Smooth muscle cell (in vitro differentiated cells): ENCODE measurements around the gene FTSJ1. TPM values are rescaled to one million over a fixed set of nuclear protein-coding genes. Genes with fewer than 3 reads are reported as not detected.

Source experiments
- DNase-seq: peaks from one replicate; lab custom pipeline; 2025; ENCODE audit not compliant: unreplicated experiment; lab: John Stamatoyannopoulos, UW
- H2AFZ ChIP-seq: fragments of 200-600 bp; sonication (generic); 2 replicates; pipeline ENCODE4 v1.6.0; 2016; ENCODE audit warnings: antibody characterized with exemption, low read depth, mild to moderate bottlenecking
- H3F3A ChIP-seq: fragments of 200-600 bp; sonication (generic); 2 replicates; pipeline ENCODE4 v1.6.0; 2017; ENCODE audit warnings: antibody characterized with exemption, low read depth
- H3K27ac ChIP-seq: fragments of 200-600 bp; sonication (generic); 2 replicates; pipeline ENCODE4 v1.5.1; 2016; ENCODE audit warnings: low read depth, mild to moderate bottlenecking
- H3K27me3 ChIP-seq: fragments of 200-600 bp; sonication (generic); 2 replicates; pipeline ENCODE4 v1.6.1; 2016; ENCODE audit warnings: low read depth, mild to moderate bottlenecking
- H3K36me3 ChIP-seq: fragments of 200-600 bp; sonication (generic); 2 replicates; pipeline ENCODE4 v1.5.1; 2016; ENCODE audit warnings: low read depth
- H3K4me1 ChIP-seq: fragments of 200-600 bp; sonication (generic); 2 replicates; pipeline ENCODE4 v1.5.1; 2016; ENCODE audit warnings: low read depth
- H3K4me2 ChIP-seq: fragments of 200-600 bp; sonication (generic); 2 replicates; pipeline ENCODE4 v1.6.0; 2016; ENCODE audit warnings: mild to moderate bottlenecking
- H3K4me3 ChIP-seq: fragments of 200-600 bp; sonication (generic); 2 replicates; pipeline ENCODE4 v1.5.1; 2016; ENCODE audit warnings: mild to moderate bottlenecking
- H3K79me2 ChIP-seq: fragments of 200-600 bp; sonication (generic); 2 replicates; pipeline ENCODE4 v1.6.0; 2016; ENCODE audit warnings: low read depth, mild to moderate bottlenecking
- H3K9ac ChIP-seq: fragments of 200-600 bp; sonication (generic); 2 replicates; pipeline ENCODE4 v1.6.0; 2016; ENCODE audit warnings: low read depth
- H3K9me3 ChIP-seq: fragments of 200-600 bp; sonication (generic); replicated peaks from 2 replicates; pipeline ENCODE4 v1.5.1; 2016; ENCODE audit warnings: low read depth
- H4K20me1 ChIP-seq: fragments of 200-600 bp; sonication (generic); 2 replicates; pipeline ENCODE4 v1.6.0; 2016; ENCODE audit warnings: low read depth
- CTCF ChIP-seq: fragments of 200-600 bp; sonication (generic); IDR thresholded peaks from 2 replicates; pipeline ENCODE4 v1.5.1; 2017; ENCODE audit warnings: borderline replicate concordance, mild to moderate bottlenecking, antibody characterized with exemption; ENCODE audit not compliant: insufficient read depth, poor library complexity, severe bottlenecking
- WGBS: methylation state at CpG from one replicate; pipeline ENCODE4 v1.1.7; 2016; ENCODE audit warnings: low lambda C conversion rate; 5-methylcytosine and 5-hydroxymethylcytosine counted together
- polyA plus RNA-seq: library from polyadenylated mRNA; unstranded; fragments of >200 nt; fragmentation: Nextera tagmentation; extraction: Ambion mirVana; gene quantifications from 2 replicates; pipeline ENCODE4 v1.2.1, GENCODE V29; 2016
- total RNA-seq: library from RNA; depleted of rRNA; stranded (reverse); fragments of >200 nt; gene quantifications from 2 replicates; pipeline ENCODE4 v1.2.3, GENCODE V29; 2014

Gene FTSJ1
- total and polyA plus RNA-seq, 2 experiments from 2014 or later = 60.6 to 80.8 TPM

DNA sequence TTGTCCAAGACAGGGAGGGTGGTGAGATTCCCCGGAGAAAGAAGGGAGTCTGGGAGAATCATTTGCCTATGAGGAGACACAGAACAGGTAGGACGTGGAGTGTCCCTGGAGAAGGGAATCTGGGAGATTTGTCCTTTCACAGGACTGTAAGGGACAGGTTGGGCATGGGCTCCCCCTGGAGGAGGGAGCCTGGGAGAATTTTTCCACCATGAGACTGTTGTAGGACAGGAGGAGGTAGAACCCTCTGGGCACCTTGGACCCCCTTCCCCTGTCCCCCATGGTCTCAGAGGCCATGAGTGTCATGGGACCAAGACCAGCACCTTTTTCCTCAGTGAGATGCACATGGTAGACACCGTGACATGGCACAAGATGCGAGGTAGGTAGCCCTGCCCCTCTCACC lies 35.6 kb downstream of the FTSJ1 start:
- Histone ChIP-seq H4K20me1 (no peaks in the 10 kb centered on the region), H3K4me2 (no peak overlapping the region), H2AFZ (no peak overlapping the region), H3K4me3 (no peak overlapping the region), H3K9ac (no peak overlapping the region), H3K36me3 (no peaks in the 10 kb centered on the region), H3K79me2 (no peaks in the 10 kb centered on the region), H3K4me1 (no peaks in the 10 kb centered on the region), H3K27ac (no peak overlapping the region), H3K9me3 (no peaks in the 10 kb centered on the region), H3F3A (no peaks in the 10 kb centered on the region), H3K27me3 (no peaks in the 10 kb centered on the region)
- no peak for DNase-seq
- TF ChIP-seq CTCF = peak; percentile 27
- WGBS = 79% methylated on average over 3 of the region's 4 CpGs

GRCh38 chrX:48512371-48512935 lies 36.5 kb downstream of the FTSJ1 start:
- no peaks in the 10 kb centered on the region for H3K79me2 ChIP-seq
- H3K4me2 ChIP-seq = no peak overlapping the region
- H3K9ac ChIP-seq = no peak overlapping the region
- no peak overlapping the region for H3K27ac ChIP-seq
- DNase-seq = no peak
- no peaks in the 10 kb centered on the region for H3F3A ChIP-seq
- H3K4me3 ChIP-seq = no peak overlapping the region
- 90% methylated on average over 20 of the region's 20 CpGs for WGBS
- no peak for TF ChIP-seq CTCF
- H4K20me1 ChIP-seq = no peaks in the 10 kb centered on the region
- H3K9me3 ChIP-seq = no peaks in the 10 kb centered on the region
- no peaks in the 10 kb centered on the region for H3K36me3 ChIP-seq
- no peaks in the 10 kb centered on the region for H3K4me1 ChIP-seq
- no peak overlapping the region for H2AFZ ChIP-seq
- no peaks in the 10 kb centered on the region for H3K27me3 ChIP-seq

- Histone ChIP-seq H3K4me2 (no peak overlapping the region), H4K20me1 (no peaks in the 10 kb centered on the region), H3K36me3 (no peaks in the 10 kb centered on the region), H3K4me3 (no peak overlapping the region), H3K27ac (peak overlapping the region; percentile 46), H3K4me1 (no peaks in the 10 kb centered on the region), H3F3A (no peaks in the 10 kb centered on the region), H3K79me2 (no peaks in the 10 kb centered on the region), H3K9ac (no peak overlapping the region), H3K9me3 (no peaks in the 10 kb centered on the region), H3K27me3 (no peaks in the 10 kb centered on the region), H2AFZ (no peak overlapping the region)
- no peak for TF ChIP-seq CTCF
- WGBS = 43% methylated on average over 4 of the region's 4 CpGs
- no peak for DNase-seq
Observed at GRCh38 chrX:48513670-48514069, 37.7 kb downstream of the FTSJ1 start.

DNA sequence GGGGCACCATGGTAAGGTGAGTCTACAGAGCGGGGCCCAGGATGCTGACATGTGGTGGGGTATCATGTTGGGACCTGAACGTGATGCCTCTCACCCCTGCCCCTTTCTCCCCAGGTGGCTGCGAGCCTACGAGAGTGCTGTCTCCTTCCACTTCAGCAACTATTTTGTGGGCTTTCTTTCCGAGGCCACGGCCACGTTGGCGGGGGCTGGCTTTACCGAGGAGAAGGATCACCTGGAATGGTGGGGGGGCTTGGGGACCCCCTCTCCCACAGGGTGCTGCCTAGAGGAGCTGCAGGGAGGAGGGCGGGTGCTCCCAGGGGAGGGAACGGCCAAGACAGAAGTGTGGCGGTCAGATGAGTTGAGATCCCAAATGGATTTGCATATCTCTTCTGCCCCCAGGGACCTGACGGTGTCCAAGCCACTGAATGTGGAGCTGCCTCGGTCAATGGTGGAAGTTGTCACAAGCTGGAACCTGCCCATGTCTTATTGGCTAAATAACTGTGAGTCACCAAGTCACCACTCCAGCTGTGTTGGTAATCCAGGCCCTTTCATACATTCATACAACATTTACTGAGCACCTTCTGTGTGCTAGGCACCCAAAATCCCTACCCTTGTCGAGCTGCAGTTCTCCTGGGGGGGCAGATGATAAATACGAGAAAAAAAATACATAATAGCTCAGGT lies 38.3 kb downstream of the FTSJ1 start:
- DNase-seq = no peak
- H3F3A ChIP-seq = no peaks in the 10 kb centered on the region
- H3K79me2 ChIP-seq = no peaks in the 10 kb centered on the region
- H3K27ac ChIP-seq = peak overlapping the region; percentile 46
- no peaks in the 10 kb centered on the region for H3K9me3 ChIP-seq
- H3K9ac ChIP-seq = no peak overlapping the region
- H3K4me1 ChIP-seq = no peaks in the 10 kb centered on the region
- H4K20me1 ChIP-seq = no peaks in the 10 kb centered on the region
- no peak overlapping the region for H3K4me2 ChIP-seq
- no peak overlapping the region for H2AFZ ChIP-seq
- TF ChIP-seq CTCF = no peak
- 85% methylated on average over 16 of the region's 16 CpGs for WGBS
- H3K4me3 ChIP-seq = no peak overlapping the region
- no peaks in the 10 kb centered on the region for H3K36me3 ChIP-seq
- H3K27me3 ChIP-seq = no peaks in the 10 kb centered on the region
